Stimulated activated naive CD8-positive, alpha-beta T cell treated with anti-CD3 and anti-CD28 coated beads, Interleukin-15, Interleukin-2, amounts not matched to agents 100 U/mL and 50 U/mL, for 24 hours (primary cell): Measurements from ENCODE around the gene PDE3A.

Experiments
- ATAC-seq: fragments of 150-1000 bp; cut with Tn5 transposase; one replicate; pipeline ENCODE4 v1.10.0; 2021
- DNase-seq: peaks from one replicate; pipeline ENCODE4 v3.0.0; 2021

Gene PDE3A

DNA sequence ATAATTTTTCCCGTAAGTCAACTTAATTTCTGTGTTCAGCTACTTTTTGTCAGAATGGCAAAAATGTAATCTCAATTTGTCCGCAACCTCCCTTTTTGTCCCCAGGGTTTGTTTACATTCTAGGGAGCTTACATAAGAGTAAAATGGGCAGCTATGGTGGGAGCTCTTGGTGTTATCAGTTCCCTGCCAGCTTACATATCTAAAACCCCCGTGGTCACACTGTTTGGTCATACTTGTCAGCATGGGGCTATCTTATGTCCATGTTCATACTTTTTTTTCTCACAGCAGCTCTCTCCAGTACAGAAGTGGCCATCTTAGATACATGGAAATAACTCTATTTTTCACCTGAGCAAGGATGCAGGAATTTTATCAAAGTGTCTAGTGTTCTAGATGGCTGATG is 343.5 kb downstream of the PDE3A start:
- DNase-seq = no peak
- no peak for ATAC-seq

DNA sequence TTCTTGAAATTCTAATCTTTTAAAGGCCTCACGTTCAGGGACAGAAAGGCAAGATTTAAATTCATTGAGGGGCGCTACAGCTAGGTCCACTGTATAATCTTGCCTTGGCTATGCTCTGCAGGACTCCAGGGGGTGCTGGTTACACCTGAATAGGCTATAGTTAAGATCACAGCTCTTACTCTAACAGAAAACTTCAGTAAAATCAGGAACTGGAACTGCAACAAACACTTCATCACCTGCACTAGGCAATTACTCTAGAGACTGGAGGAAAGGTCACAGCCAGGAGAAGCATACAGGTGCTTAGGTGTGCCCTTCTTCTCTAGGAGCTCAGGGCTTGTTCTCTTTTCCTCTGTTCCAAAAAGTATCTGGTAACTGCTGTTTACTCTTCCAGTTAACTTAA is 347.7 kb downstream of the PDE3A start:
- no peak for DNase-seq
- no peak for ATAC-seq

DNA sequence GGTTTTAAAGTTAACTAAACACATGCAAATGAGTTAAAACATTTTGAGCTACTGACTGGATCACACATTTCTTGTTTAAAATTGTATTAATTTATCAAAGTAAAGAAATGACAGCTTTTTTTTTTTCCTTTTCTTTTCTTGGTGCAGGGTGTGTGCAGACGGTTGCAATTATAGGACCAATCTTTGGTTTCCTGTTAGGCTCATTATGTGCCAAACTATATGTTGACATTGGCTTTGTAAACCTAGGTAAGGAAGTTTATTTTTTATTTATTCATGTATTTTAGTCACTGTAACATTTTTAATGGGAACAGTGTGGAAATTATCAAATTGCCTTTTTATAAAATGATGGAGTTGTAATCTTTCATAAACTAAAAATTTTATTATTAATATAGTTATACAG is 348.6 kb downstream of the PDE3A start:
- no peak for DNase-seq
- no peak for ATAC-seq

DNA sequence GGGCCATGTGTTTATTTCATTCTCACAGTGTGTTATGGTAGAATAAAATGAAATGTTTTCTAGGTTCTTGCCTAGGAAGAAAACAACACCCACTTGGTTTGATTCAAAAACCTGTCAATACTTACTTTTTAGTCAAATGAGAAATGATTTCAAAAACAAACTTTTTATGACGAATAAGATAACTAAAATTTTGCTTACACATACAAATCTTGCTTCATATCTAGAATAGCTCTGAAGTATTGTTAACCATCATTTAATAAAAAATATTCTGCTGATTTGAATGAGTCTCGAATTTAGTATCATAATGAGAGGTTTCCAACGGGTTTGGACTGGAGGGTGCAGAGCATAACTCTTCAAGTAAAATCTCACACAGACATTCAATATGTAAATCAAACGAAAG is 350.0 kb downstream of the PDE3A start:
- DNase-seq (no peak), ATAC-seq (no peak)

- ATAC-seq = no peak
- DNase-seq = no peak
Measured at GRCh38 chr12:20722142-20722541, 353.8 kb downstream of the PDE3A start.

DNA sequence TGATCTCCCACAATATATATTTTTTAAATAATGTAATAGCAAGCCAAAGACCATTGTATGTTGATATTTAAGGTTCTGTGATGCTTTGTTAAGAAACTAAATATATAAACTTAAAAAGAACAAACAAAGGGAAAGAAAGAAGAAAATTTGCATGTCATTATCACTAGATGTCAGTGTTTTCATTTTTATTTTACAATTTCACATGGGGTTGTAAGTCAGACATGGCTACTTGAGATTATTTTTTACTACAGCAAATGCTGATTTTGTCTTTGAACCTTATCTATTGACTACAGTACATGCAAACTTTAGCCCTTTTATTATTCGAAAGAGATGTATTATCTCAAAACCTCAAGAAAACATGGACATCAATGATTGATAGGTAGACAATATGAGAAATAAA is 362.9 kb downstream of the PDE3A start:
- DNase-seq = no peak
- no peak for ATAC-seq
